Panc1 (cell line): ENCODE measurements around the gene PGLYRP2. TPM values are rescaled to one million over a fixed set of nuclear protein-coding genes. Genes with fewer than 3 reads are reported as not detected.

Experiments used
- ATAC-seq: fragments of 200-7000 bp; cut with Tn5 transposase; 2 replicates; pipeline ENCODE4 v1.9.1; 2020; ENCODE audit warnings: mild to moderate bottlenecking, moderate library complexity
- BruUV-seq: library from RNA; stranded (reverse); fragments of 400-500 nt; replicated peaks from 2 replicates; lab custom pipeline; 2021; lab: Mats Ljungman, UMichigan
- CTCF ChIA-PET: fragments of 300-600 bp; sonication (Branson Sonifier 250); formaldehyde crosslinking; loops from one replicate; lab custom pipeline; 2022; ENCODE audit warnings: antibody characterized with exemption; lab: Charles Lee
- POLR2A ChIA-PET: fragments of 300-600 bp; sonication (Branson Sonifier 250); formaldehyde crosslinking; loops from one replicate; lab custom pipeline; 2022; ENCODE audit warnings: antibody characterized with exemption; lab: Charles Lee
- DNase-seq: peaks from one replicate; pipeline ENCODE4 v3.0.0-alpha.2; 2010; ENCODE audit warnings: low read depth, low spot score
- H3K27ac ChIP-seq: 2 replicates; pipeline ENCODE4 v1.5.1; 2011; ENCODE audit warnings: mild to moderate bottlenecking, low read length, inconsistent platforms
- H3K27me3 ChIP-seq: fragments of 200-500 bp; sonication (Bioruptor generic); 2 replicates; pipeline ENCODE4 v1.6.0; 2014; ENCODE audit warnings: low read length, inconsistent platforms; ENCODE audit not compliant: control insufficient read depth, insufficient read depth
- H3K36me3 ChIP-seq: fragments of 200-500 bp; sonication (Bioruptor generic); 2 replicates; pipeline ENCODE4 v1.5.1; 2014; ENCODE audit warnings: inconsistent platforms, mild to moderate bottlenecking, low read length, moderate library complexity; ENCODE audit not compliant: control insufficient read depth, insufficient read depth
- H3K4me1 ChIP-seq: 2 replicates; pipeline ENCODE4 v1.5.1; 2011; ENCODE audit warnings: inconsistent platforms, mild to moderate bottlenecking, low read length, moderate library complexity; ENCODE audit not compliant: control insufficient read depth, insufficient read depth
- H3K4me3 ChIP-seq, 2 experiments: 2 replicates each; pipeline ENCODE4 v1.5.1; 2011 to 2012; ENCODE audit warnings: low read depth in 2 of 2, low read length in 2 of 2, mild to moderate bottlenecking in 2 of 2, inconsistent platforms in 1 of 2, moderate library complexity in 1 of 2
- H3K9me3 ChIP-seq: fragments of 200-500 bp; sonication (Bioruptor generic); 2 replicates; pipeline ENCODE4 v1.5.1; 2014; ENCODE audit warnings: low read depth, mild to moderate bottlenecking, inconsistent platforms, low read length, moderate library complexity; ENCODE audit not compliant: control insufficient read depth, insufficient read depth
- CTCF ChIP-seq: fragments of 450-650 bp; IDR thresholded peaks from 2 replicates; pipeline ENCODE4 v1.5.1; 2017; ENCODE audit warnings: mild to moderate bottlenecking
- POLR2AphosphoS5 ChIP-seq: IDR thresholded peaks from 2 replicates; pipeline ENCODE4 v1.6.1; 2012; ENCODE audit warnings: mild to moderate bottlenecking, low read depth, low read length, moderate library complexity
- SIN3A ChIP-seq: IDR thresholded peaks from 2 replicates; pipeline ENCODE4 v1.6.1; 2012; ENCODE audit warnings: low read depth, mild to moderate bottlenecking, low read length, moderate library complexity, borderline replicate concordance; ENCODE audit not compliant: insufficient read depth
- TCF7L2 ChIP-seq: IDR thresholded peaks from 2 replicates; pipeline ENCODE4 v1.6.1; 2011; ENCODE audit warnings: mild to moderate bottlenecking, low read depth, low read length, inconsistent platforms
- in situ Hi-C: cut with HindIII; loops from 2 replicates; pipeline ENCODE4 v1.10.0; 2016; ENCODE audit warnings: low sequenced_read_pairs, low pct_unique_long_range_greater_than_20kb
- intact Hi-C: fragments of 100-400 bp; cut with micrococcal nuclease; formaldehyde crosslinking; loops from one replicate; pipeline ENCODE4 v1.10.0; 2022; ENCODE audit not compliant: unreplicated experiment
- total RNA-seq: library from RNA; stranded (reverse); gene quantifications from one replicate; pipeline ENCODE4 v1.2.1, GENCODE V29; 2021; ENCODE audit not compliant: unreplicated experiment
- TF ChIP-seq, protein P1 (sequence below), 2 experiments: IDR thresholded peaks; 2 replicates each; pipeline ENCODE4 v1.6.1; 2011 to 2012; ENCODE audit warnings: low read depth in 2 of 2, control low read depth in 1 of 2, low read length in 1 of 2, mild to moderate bottlenecking in 1 of 2, moderate library complexity in 1 of 2; ENCODE audit not compliant: insufficient read depth in 1 of 2

PGLYRP2 gene
- total RNA-seq, 1 experiment from 2014 or later: not detected

- TF ChIP-seq SIN3A (no peak), POLR2AphosphoS5 (no peak), TCF7L2 (no peak), CTCF (no peak)
- TF ChIP-seq, protein P1, sequence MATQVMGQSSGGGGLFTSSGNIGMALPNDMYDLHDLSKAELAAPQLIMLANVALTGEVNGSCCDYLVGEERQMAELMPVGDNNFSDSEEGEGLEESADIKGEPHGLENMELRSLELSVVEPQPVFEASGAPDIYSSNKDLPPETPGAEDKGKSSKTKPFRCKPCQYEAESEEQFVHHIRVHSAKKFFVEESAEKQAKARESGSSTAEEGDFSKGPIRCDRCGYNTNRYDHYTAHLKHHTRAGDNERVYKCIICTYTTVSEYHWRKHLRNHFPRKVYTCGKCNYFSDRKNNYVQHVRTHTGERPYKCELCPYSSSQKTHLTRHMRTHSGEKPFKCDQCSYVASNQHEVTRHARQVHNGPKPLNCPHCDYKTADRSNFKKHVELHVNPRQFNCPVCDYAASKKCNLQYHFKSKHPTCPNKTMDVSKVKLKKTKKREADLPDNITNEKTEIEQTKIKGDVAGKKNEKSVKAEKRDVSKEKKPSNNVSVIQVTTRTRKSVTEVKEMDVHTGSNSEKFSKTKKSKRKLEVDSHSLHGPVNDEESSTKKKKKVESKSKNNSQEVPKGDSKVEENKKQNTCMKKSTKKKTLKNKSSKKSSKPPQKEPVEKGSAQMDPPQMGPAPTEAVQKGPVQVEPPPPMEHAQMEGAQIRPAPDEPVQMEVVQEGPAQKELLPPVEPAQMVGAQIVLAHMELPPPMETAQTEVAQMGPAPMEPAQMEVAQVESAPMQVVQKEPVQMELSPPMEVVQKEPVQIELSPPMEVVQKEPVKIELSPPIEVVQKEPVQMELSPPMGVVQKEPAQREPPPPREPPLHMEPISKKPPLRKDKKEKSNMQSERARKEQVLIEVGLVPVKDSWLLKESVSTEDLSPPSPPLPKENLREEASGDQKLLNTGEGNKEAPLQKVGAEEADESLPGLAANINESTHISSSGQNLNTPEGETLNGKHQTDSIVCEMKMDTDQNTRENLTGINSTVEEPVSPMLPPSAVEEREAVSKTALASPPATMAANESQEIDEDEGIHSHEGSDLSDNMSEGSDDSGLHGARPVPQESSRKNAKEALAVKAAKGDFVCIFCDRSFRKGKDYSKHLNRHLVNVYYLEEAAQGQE (IDR thresholded peaks at IDR 0.05; ENCODE audit: insufficient read depth in 1 of 2, low read depth in 2 of 2, low read length in 1 of 2): no peak
- H3K4me3 ChIP-seq: no peak overlapping the region
- in situ Hi-C loops: no loop called here
- ATAC-seq (no peak), DNase-seq (no peak)
- CTCF ChIA-PET: no interaction called here
- H3K27me3 ChIP-seq: no peaks in the 10 kb centered on the region
- H3K4me1 ChIP-seq: peaks cover 10% of the 10 kb centered on the region; the same call in 1 of the 2 replicates
- BruUV-seq: no TSS peak
- H3K9me3 ChIP-seq: no peaks in the 10 kb centered on the region
- POLR2A ChIA-PET: no interaction called here
- H3K36me3 ChIP-seq: peaks cover 5% of the 10 kb centered on the region; the same call in 1 of the 2 replicates
- H3K27ac ChIP-seq: no peak overlapping the region
- intact Hi-C loops: no loop called here
These were observed 52.0 kb downstream of the PGLYRP2 start for GRCh38 chr19:15427350-15427700.

DNA sequence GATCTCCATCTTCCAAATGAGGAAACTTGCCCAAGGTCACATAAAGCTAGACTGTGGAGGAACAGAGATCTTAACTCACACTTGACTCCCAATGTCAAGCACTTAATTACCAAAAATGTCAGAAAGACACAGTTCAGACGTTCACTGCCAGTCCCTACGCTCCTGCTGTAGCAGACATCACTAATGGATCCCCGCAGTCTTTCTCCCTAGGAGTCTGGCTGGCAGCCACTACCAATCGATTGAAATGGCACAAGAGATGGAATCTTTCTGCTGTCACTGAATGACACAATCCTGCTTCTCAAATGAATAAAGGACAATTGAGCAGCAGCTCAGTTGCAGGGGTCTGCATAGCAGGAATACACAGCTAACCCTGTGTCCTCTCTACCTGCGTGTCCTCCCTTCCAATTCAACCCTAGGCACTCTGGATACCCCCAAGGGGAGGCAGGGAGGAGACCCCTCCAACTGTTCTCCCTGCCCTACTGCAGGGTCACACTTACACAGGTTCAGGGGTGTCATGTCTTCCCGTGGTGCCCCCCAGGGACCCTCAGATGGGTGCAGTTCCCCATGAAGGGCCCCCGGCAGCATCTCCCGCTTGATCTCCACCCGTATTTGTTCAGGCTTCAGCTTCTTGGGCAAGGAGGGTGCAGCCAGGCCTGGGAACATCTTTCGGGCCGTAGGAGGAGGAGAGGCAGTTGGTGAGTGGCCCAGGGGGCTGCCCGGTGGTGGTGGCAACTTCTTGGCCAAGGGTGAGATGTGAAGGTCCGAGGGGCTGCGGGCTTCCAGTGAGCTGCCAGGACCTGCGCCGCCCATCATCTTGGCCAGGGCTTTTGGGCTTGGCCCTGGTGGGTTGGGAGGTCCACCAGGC lies 52.6 kb downstream of the PGLYRP2 start:
- Histone ChIP-seq H3K36me3 (peaks cover 4% of the 10 kb centered on the region; the same call in 1 of the 2 replicates), H3K9me3 (no peaks in the 10 kb centered on the region), H3K4me1 (peaks cover 10% of the 10 kb centered on the region; the same call in 1 of the 2 replicates), H3K27me3 (no peaks in the 10 kb centered on the region), H3K4me3 (no peak overlapping the region), H3K27ac (no peak overlapping the region)
- intact Hi-C loops: no loop called here
- ChIA-PET POLR2A (no interaction called here), CTCF (no interaction called here)
- ATAC-seq: no peak
- no peak for TF ChIP-seq TCF7L2
- TF ChIP-seq SIN3A: no peak
- TF ChIP-seq, protein P1 (IDR thresholded peaks at IDR 0.05; ENCODE audit: insufficient read depth in 1 of 2, low read depth in 2 of 2, low read length in 1 of 2): no peak
- no peak for TF ChIP-seq POLR2AphosphoS5
- no peak for TF ChIP-seq CTCF
- no peak for DNase-seq
- in situ Hi-C loops: no loop called here
- no TSS peak for BruUV-seq
